Progenitor cell of endocrine pancreas (in vitro differentiated cells): ENCODE measurements around the gene RASAL1. TPM values are rescaled to one million over a fixed set of nuclear protein-coding genes. Genes with fewer than 3 reads are reported as not detected.
A peak's percentile ranks its signal among the peaks of the same experiment; 100 is the strongest.

ENCODE experiments used
- DNase-seq: peaks from one replicate; pipeline ENCODE4 v3.0.0; 2021; ENCODE audit warnings: low spot score; ENCODE audit not compliant: unreplicated experiment
- H3K27ac Mint-ChIP-seq: 2 replicates; pipeline ENCODE4 v1.8.0; 2021; ENCODE audit warnings: mild to moderate bottlenecking, moderate library complexity, mixed read lengths
- H3K27me3 Mint-ChIP-seq: 2 replicates; pipeline ENCODE4 v1.8.0; 2021; ENCODE audit warnings: mixed read lengths
- H3K36me3 Mint-ChIP-seq: 2 replicates; pipeline ENCODE4 v1.8.0; 2022; ENCODE audit warnings: mixed read lengths; ENCODE audit not compliant: insufficient read depth
- H3K4me1 Mint-ChIP-seq: 2 replicates; pipeline ENCODE4 v1.8.0; 2021; ENCODE audit warnings: low read depth, mixed read lengths
- H3K4me3 Mint-ChIP-seq: 2 replicates; pipeline ENCODE4 v1.8.0; 2021; ENCODE audit warnings: low read depth, mild to moderate bottlenecking, moderate library complexity, mixed read lengths
- H3K9me3 Mint-ChIP-seq: 2 replicates; pipeline ENCODE4 v1.8.0; 2021; ENCODE audit warnings: low read depth, mixed read lengths
- CTCF ChIP-seq: fragments of 200-600 bp; sonication (generic); IDR thresholded peaks from one replicate; pipeline ENCODE4 v1.5.0; 2021; ENCODE audit warnings: antibody characterized with exemption, mild to moderate bottlenecking; ENCODE audit not compliant: unreplicated experiment
- total RNA-seq: library from RNA; stranded (reverse); gene quantifications from 2 replicates; pipeline ENCODE4 v1.2.1, GENCODE V29; 2021

RASAL1 gene
- total RNA-seq, 1 donor from 2014 or later = 0.46 TPM

GRCh38 chr12:113154351-113154973, 18.9 kb upstream of the RASAL1 start:
- Mint-ChIP-seq H3K4me3 (no peak overlapping the region), H3K27ac (no peak overlapping the region), H3K27me3 (peaks cover 56% of the 10 kb centered on the region), H3K36me3 (peaks cover 8% of the 10 kb centered on the region), H3K9me3 (no peaks in the 10 kb centered on the region), H3K4me1 (peaks cover 8% of the 10 kb centered on the region)
- no peak for TF ChIP-seq CTCF
- DNase-seq = peak; percentile 25

- Mint-ChIP-seq H3K27ac (no peak overlapping the region), H3K4me1 (peaks cover 8% of the 10 kb centered on the region), H3K27me3 (peaks cover 56% of the 10 kb centered on the region), H3K9me3 (no peaks in the 10 kb centered on the region), H3K4me3 (peak overlapping the region; percentile 51), H3K36me3 (peaks cover 8% of the 10 kb centered on the region)
- TF ChIP-seq CTCF = peak; percentile 41
- peak; percentile 35 for DNase-seq
Observed at GRCh38 chr12:113152835-113153814, 17.6 kb upstream of the RASAL1 start.

GRCh38 chr12:113152196-113152834, 16.8 kb upstream of the RASAL1 start:
- peak overlapping the region; percentile 51 for H3K4me3 Mint-ChIP-seq
- peaks cover 8% of the 10 kb centered on the region for H3K4me1 Mint-ChIP-seq
- H3K9me3 Mint-ChIP-seq = peaks cover 2% of the 10 kb centered on the region
- H3K27me3 Mint-ChIP-seq = peaks cover 57% of the 10 kb centered on the region
- H3K36me3 Mint-ChIP-seq = peaks cover 5% of the 10 kb centered on the region
- no peak for TF ChIP-seq CTCF
- DNase-seq = no peak
- no peak overlapping the region for H3K27ac Mint-ChIP-seq

GRCh38 chr12:113151655-113152054, 16.1 kb upstream of the RASAL1 start:
- Mint-ChIP-seq H3K27me3 (peaks cover 53% of the 10 kb centered on the region), H3K36me3 (peaks cover under 1% of the 10 kb centered on the region), H3K4me1 (peaks cover 8% of the 10 kb centered on the region), H3K27ac (no peak overlapping the region), H3K9me3 (peaks cover 5% of the 10 kb centered on the region), H3K4me3 (no peak overlapping the region)
- no peak for DNase-seq
- TF ChIP-seq CTCF = no peak
